Kidney (tissue), 14 donors: ENCODE measurements around the gene OPRL1. TPM values are rescaled to one million over a fixed set of nuclear protein-coding genes. Genes with fewer than 3 reads are reported as not detected.
A peak's percentile ranks its signal among the peaks of the same experiment; 100 is the strongest.

Experiments used
- DNase-seq, 5 donors: peaks; one replicate each; pipeline ENCODE4 v3.0.0-alpha.2; 2013 to 2020
- FAIRE-seq: peaks from 2 replicates; lab custom pipeline; 2012; peaks lifted over from hg19 to GRCh38; lab: Jason Lieb, UNC
- H3K27ac ChIP-seq, 2 donors: one replicate each; pipeline ENCODE4 v1.7.0; 2013; ENCODE audit warnings: low read depth in 2 of 2, low read length in 2 of 2, inconsistent platforms in 1 of 2
- H3K27me3 ChIP-seq: one replicate; pipeline ENCODE4 v1.7.1; 2013; ENCODE audit warnings: low read length, inconsistent platforms; ENCODE audit not compliant: control insufficient read depth, insufficient read depth
- H3K36me3 ChIP-seq, 3 donors: one replicate each; pipeline versions ENCODE4 v1.7.0 to v1.7.1; 2013; ENCODE audit warnings: low read length in 3 of 3, control low read depth in 1 of 3, inconsistent platforms in 1 of 3; ENCODE audit not compliant: insufficient read depth in 3 of 3, control insufficient read depth in 2 of 3
- H3K4me1 ChIP-seq, 3 donors: one replicate each; pipeline versions ENCODE4 v1.7.0 to v1.7.1; 2013; ENCODE audit warnings: low read length in 3 of 3, inconsistent platforms in 1 of 3, low read depth in 1 of 3; ENCODE audit not compliant: control insufficient read depth in 2 of 3, insufficient read depth in 2 of 3
- H3K4me3 ChIP-seq, 3 donors: one replicate each; pipeline versions ENCODE4 v1.7.0 to v1.8.1; 2013; ENCODE audit warnings: low read length in 3 of 3, control low read depth in 1 of 3, inconsistent platforms in 1 of 3
- H3K9ac ChIP-seq, 3 donors: one replicate each; pipeline versions ENCODE4 v1.7.0 to v1.7.1; 2013; ENCODE audit warnings: low read length in 3 of 3, control low read depth in 1 of 3, inconsistent platforms in 1 of 3
- H3K9me3 ChIP-seq, 3 donors: one replicate each; pipeline versions ENCODE4 v1.7.0 to v1.7.1; 2013; ENCODE audit warnings: low read length in 3 of 3, control low read depth in 1 of 3, inconsistent platforms in 1 of 3; ENCODE audit not compliant: control insufficient read depth in 2 of 3, insufficient read depth in 1 of 3
- intact Hi-C: fragments of 100-400 bp; cut with DNase I; formaldehyde crosslinking; loops from one replicate; pipeline ENCODE4 v1.11.1; 2022
- polyA plus RNA-seq: library from polyadenylated mRNA; stranded (reverse); fragments of 350-450 nt; fragmentation: Illumina TruSeq; extraction: RNeasy Lipid Tissue Mini Kit (QIAGEN cat#74804); gene quantifications from one replicate; pipeline ENCODE4 v1.2.3, GENCODE V29; 2014; ENCODE audit warnings: low read depth, low replicate concordance; ENCODE audit not compliant: insufficient read depth
- total RNA-seq: library from RNA; stranded (reverse); fragmentation: NEBNext Ultra II Directional; extraction: Animal tissue kit (Norgen Biotek cat#: 25700); gene quantifications from one replicate; pipeline ENCODE4 v1.2.1, GENCODE V29; 2021
- TF ChIP-seq, protein P1 (sequence below): IDR thresholded peaks from 3 replicates; pipeline ENCODE4 v1.5.1; 2012; ENCODE audit warnings: mild to moderate bottlenecking, moderate library complexity, borderline replicate concordance; ENCODE audit not compliant: insufficient read depth; ENCODE audit errors: extremely low read depth
- donor health status: control.
- donor health status: control.
- donor health status: control.
- donor health status: control.
- donor health status: control.
- donor health status: DM: yes; HTN: yes; CAD: no.
- donor health status: Normal renal cell carcinoma (clear cell type).

Gene OPRL1
- total and polyA plus RNA-seq, 2 donors from 2014 or later: 0.39 to 1.2 TPM

DNA sequence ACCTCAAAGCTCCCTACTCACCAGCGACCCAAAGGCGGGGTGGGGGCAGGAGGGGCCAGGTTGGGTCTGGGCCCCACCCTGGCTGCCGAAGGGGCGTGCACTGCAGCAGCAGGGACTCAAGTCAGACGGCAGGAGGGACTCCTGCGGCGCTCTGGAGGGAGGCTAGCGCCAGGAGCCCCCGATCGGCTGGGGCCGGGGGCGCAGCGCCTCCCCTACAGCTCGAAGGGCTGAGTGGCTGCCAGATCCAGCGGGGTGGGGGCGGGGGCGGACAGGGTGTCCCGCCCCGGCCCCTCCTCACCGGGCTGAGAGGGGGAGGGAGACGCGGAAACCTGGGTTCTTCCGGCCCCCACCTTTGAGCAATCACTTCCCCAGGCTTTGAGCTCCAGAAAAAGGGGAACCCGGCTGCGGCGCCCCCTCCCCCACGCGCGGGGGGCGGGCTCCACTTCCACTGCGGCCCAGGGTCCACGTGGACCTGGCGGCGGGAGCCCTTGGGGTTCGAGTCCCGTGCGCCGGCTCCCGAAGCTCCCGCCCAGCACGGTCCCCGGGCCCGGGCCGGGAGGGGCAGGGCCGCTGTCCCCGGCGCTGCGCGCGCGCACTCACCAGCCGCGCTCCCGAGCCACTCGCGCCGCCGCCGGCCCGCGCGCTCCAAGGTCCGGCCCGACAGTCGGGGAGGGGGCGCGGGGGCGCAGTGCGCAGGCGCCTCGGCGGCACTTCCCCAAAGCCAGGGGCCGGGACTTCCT is 439 bp upstream of the OPRL1 start, which contains the start of gene RGS19:
Gene RGS19 (minus strand): TSS at position 246 of the 740 bp plus-strand sequence. CDS start 2,632 bp downstream, outside the sequence.
- H3K9ac ChIP-seq: peak within 1 kb of the TSS in 2 of 3 donors; percentile 55
- intact Hi-C loops: no loop called here
- H3K4me1 ChIP-seq: peaks cover 0 to 23% (median 3%) of the 10 kb centered on the region in 3 donors
- DNase-seq (peak; percentile 67 to 89 (median 84)), FAIRE-seq (no peak)
- no peaks in the 10 kb centered on the region for H3K36me3 ChIP-seq
- H3K27ac ChIP-seq: peak within 1 kb of the TSS; percentile 32 to 65
- TF ChIP-seq, protein P1, sequence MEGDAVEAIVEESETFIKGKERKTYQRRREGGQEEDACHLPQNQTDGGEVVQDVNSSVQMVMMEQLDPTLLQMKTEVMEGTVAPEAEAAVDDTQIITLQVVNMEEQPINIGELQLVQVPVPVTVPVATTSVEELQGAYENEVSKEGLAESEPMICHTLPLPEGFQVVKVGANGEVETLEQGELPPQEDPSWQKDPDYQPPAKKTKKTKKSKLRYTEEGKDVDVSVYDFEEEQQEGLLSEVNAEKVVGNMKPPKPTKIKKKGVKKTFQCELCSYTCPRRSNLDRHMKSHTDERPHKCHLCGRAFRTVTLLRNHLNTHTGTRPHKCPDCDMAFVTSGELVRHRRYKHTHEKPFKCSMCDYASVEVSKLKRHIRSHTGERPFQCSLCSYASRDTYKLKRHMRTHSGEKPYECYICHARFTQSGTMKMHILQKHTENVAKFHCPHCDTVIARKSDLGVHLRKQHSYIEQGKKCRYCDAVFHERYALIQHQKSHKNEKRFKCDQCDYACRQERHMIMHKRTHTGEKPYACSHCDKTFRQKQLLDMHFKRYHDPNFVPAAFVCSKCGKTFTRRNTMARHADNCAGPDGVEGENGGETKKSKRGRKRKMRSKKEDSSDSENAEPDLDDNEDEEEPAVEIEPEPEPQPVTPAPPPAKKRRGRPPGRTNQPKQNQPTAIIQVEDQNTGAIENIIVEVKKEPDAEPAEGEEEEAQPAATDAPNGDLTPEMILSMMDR: no peak
- peaks cover 2% of the 10 kb centered on the region for H3K27me3 ChIP-seq
- H3K4me3 ChIP-seq: peak within 1 kb of the TSS; percentile 21 to 59 (median 28)
- H3K9me3 ChIP-seq: no peaks in the 10 kb centered on the region

GRCh38 chr20:64080813-64081623 is 1.1 kb downstream of the OPRL1 start:
- FAIRE-seq (no peak), DNase-seq (peak in 1 of 5 donors; percentile 64)
- Histone ChIP-seq H3K9ac (no peak overlapping the region), H3K4me1 (peaks cover 0 to 23% (median 3%) of the 10 kb centered on the region in 3 donors), H3K27ac (no peak overlapping the region), H3K36me3 (no peaks in the 10 kb centered on the region), H3K27me3 (peaks cover 6% of the 10 kb centered on the region), H3K9me3 (no peaks in the 10 kb centered on the region), H3K4me3 (peak overlapping the region in 1 of 3 donors; percentile 43)
- intact Hi-C loops: no loop called here
- TF ChIP-seq, protein P1: no peak

GRCh38 chr20:64081624-64081964 is 1.7 kb downstream of the OPRL1 start:
- no peaks in the 10 kb centered on the region for H3K9me3 ChIP-seq
- H3K4me1 ChIP-seq: peaks cover 0 to 23% (median 3%) of the 10 kb centered on the region in 3 donors
- H3K4me3 ChIP-seq: no peak overlapping the region
- peaks cover 6% of the 10 kb centered on the region for H3K27me3 ChIP-seq
- no peak overlapping the region for H3K27ac ChIP-seq
- DNase-seq (no peak), FAIRE-seq (no peak)
- TF ChIP-seq, protein P1: no peak
- H3K9ac ChIP-seq: no peak overlapping the region
- H3K36me3 ChIP-seq: no peaks in the 10 kb centered on the region
- intact Hi-C loops: no loop called here
